ENCODE results near the gene KRT9.
"Not testable (repeated sequence)": the region's sequence is repeated elsewhere in the genome, so short reads cannot be mapped to it uniquely, and the experiment has no call there.

Gene KRT9

GRCh38 chr17:41615454-41615853 lies 43.6 kb upstream of the KRT9 start:
- Histone ChIP-seq H3K4me3 (ENCODE audit: low read length) (no peak overlapping the region), H3K79me2 (ENCODE audit: control insufficient read depth, insufficient read depth, low read length) (no peaks in the 10 kb centered on the region), H3K18ac (ENCODE audit: low read length) (no peak overlapping the region), H3K27me3 (ENCODE audit: insufficient read depth, low read length, poor library complexity) (no peaks in the 10 kb centered on the region), H2BK120ac (ENCODE audit: low read depth, low read length) (no peak overlapping the region), H3K9ac (ENCODE audit: low read length) (no peak overlapping the region), H3K36me3 (ENCODE audit: control insufficient read depth, insufficient read depth, low read length) (no peaks in the 10 kb centered on the region), H3K4me2 (ENCODE audit: low read length) (no peak overlapping the region), H3K4me1 (ENCODE audit: control insufficient read depth, low read depth, low read length) (no peaks in the 10 kb centered on the region), H3K23ac (ENCODE audit: low read length) (no peak overlapping the region), H2AK5ac (ENCODE audit: low read length) (no peak overlapping the region), H4K5ac (ENCODE audit: low read length) (no peak overlapping the region), H3K79me1 (ENCODE audit: low read length) (no peaks in the 10 kb centered on the region), H2BK15ac (replicated peaks; ENCODE audit: low read depth) (no peak overlapping the region), H3K56ac (ENCODE audit: low read length) (no peak overlapping the region), H2BK5ac (ENCODE audit: low read length) (no peak overlapping the region), H4K8ac (ENCODE audit: low read depth, low read length) (no peak overlapping the region), H3K4ac (ENCODE audit: low read depth, low read length) (no peak overlapping the region), H3K27ac (ENCODE audit: low read depth, low read length) (no peak overlapping the region)
- peak; percentile 94 for DNase-seq
- no CpG with 5 or more reads among the region's 7 CpGs for WGBS (ENCODE audit: extremely low coverage, insufficient coverage, low lambda C conversion rate)

GRCh38 chr17:41614767-41615166 lies 42.9 kb upstream of the KRT9 start:
- H2BK15ac ChIP-seq (replicated peaks; ENCODE audit: low read depth); H3K4me2 ChIP-seq (ENCODE audit: low read length); H3K79me2 ChIP-seq (ENCODE audit: control insufficient read depth, insufficient read depth, low read length); H3K36me3 ChIP-seq (ENCODE audit: control insufficient read depth, insufficient read depth, low read length); DNase-seq; H3K27ac ChIP-seq (ENCODE audit: low read depth, low read length); H3K4me1 ChIP-seq (ENCODE audit: control insufficient read depth, low read depth, low read length); H2AK5ac ChIP-seq (ENCODE audit: low read length); H2BK5ac ChIP-seq (ENCODE audit: low read length); H3K4ac ChIP-seq (ENCODE audit: low read depth, low read length); H3K4me3 ChIP-seq (ENCODE audit: low read length); H3K56ac ChIP-seq (ENCODE audit: low read length); H3K9ac ChIP-seq (ENCODE audit: low read length); H4K8ac ChIP-seq (ENCODE audit: low read depth, low read length); H3K27me3 ChIP-seq (ENCODE audit: insufficient read depth, low read length, poor library complexity); H4K5ac ChIP-seq (ENCODE audit: low read length); H2BK120ac ChIP-seq (ENCODE audit: low read depth, low read length); H3K18ac ChIP-seq (ENCODE audit: low read length); H3K23ac ChIP-seq (ENCODE audit: low read length); H3K79me1 ChIP-seq (ENCODE audit: low read length): not testable (repeated sequence)
- WGBS (ENCODE audit: extremely low coverage, insufficient coverage, low lambda C conversion rate): no CpG with 5 or more reads among the region's 9 CpGs

- Histone ChIP-seq H2BK120ac (ENCODE audit: low read depth, low read length) (no peak overlapping the region), H3K4ac (ENCODE audit: low read depth, low read length) (no peak overlapping the region), H3K27ac (ENCODE audit: low read depth, low read length) (no peak overlapping the region), H3K18ac (ENCODE audit: low read length) (no peak overlapping the region), H3K27me3 (ENCODE audit: insufficient read depth, low read length, poor library complexity) (no peaks in the 10 kb centered on the region), H3K4me3 (ENCODE audit: low read length) (no peak overlapping the region), H3K79me1 (ENCODE audit: low read length) (no peaks in the 10 kb centered on the region), H3K36me3 (ENCODE audit: control insufficient read depth, insufficient read depth, low read length) (no peaks in the 10 kb centered on the region), H3K9ac (ENCODE audit: low read length) (no peak overlapping the region), H3K56ac (ENCODE audit: low read length) (no peak overlapping the region), H2BK15ac (replicated peaks; ENCODE audit: low read depth) (no peak overlapping the region), H3K23ac (ENCODE audit: low read length) (no peak overlapping the region), H4K8ac (ENCODE audit: low read depth, low read length) (no peak overlapping the region), H2BK5ac (ENCODE audit: low read length) (no peak overlapping the region), H4K5ac (ENCODE audit: low read length) (no peak overlapping the region), H3K4me2 (ENCODE audit: low read length) (no peak overlapping the region), H3K4me1 (ENCODE audit: control insufficient read depth, low read depth, low read length) (no peaks in the 10 kb centered on the region), H3K79me2 (ENCODE audit: control insufficient read depth, insufficient read depth, low read length) (no peaks in the 10 kb centered on the region), H2AK5ac (ENCODE audit: low read length) (no peak overlapping the region)
- no CpG with 5 or more reads among the region's 5 CpGs for WGBS (ENCODE audit: extremely low coverage, insufficient coverage, low lambda C conversion rate)
- DNase-seq: no peak
These were observed 42.2 kb upstream of the KRT9 start for GRCh38 chr17:41614098-41614497.

- Histone ChIP-seq H3K23ac (ENCODE audit: low read length) (no peak overlapping the region), H3K56ac (ENCODE audit: low read length) (no peak overlapping the region), H3K4me3 (ENCODE audit: low read length) (no peak overlapping the region), H3K4ac (ENCODE audit: low read depth, low read length) (no peak overlapping the region), H2BK15ac (replicated peaks; ENCODE audit: low read depth) (no peak overlapping the region), H3K79me1 (ENCODE audit: low read length) (no peaks in the 10 kb centered on the region), H3K27ac (ENCODE audit: low read depth, low read length) (no peak overlapping the region), H3K4me1 (ENCODE audit: control insufficient read depth, low read depth, low read length) (no peaks in the 10 kb centered on the region), H3K4me2 (ENCODE audit: low read length) (no peak overlapping the region), H3K18ac (ENCODE audit: low read length) (no peak overlapping the region), H3K9ac (ENCODE audit: low read length) (no peak overlapping the region), H3K79me2 (ENCODE audit: control insufficient read depth, insufficient read depth, low read length) (no peaks in the 10 kb centered on the region), H3K36me3 (ENCODE audit: control insufficient read depth, insufficient read depth, low read length) (no peaks in the 10 kb centered on the region), H4K8ac (ENCODE audit: low read depth, low read length) (no peak overlapping the region), H4K5ac (ENCODE audit: low read length) (no peak overlapping the region), H3K27me3 (ENCODE audit: insufficient read depth, low read length, poor library complexity) (no peaks in the 10 kb centered on the region), H2AK5ac (ENCODE audit: low read length) (no peak overlapping the region), H2BK5ac (ENCODE audit: low read length) (no peak overlapping the region), H2BK120ac (ENCODE audit: low read depth, low read length) (no peak overlapping the region)
- WGBS (ENCODE audit: extremely low coverage, insufficient coverage, low lambda C conversion rate): no CpG with 5 or more reads among the region's 11 CpGs
- no peak for DNase-seq
These were observed 41.6 kb upstream of the KRT9 start for GRCh38 chr17:41613277-41614082.

GRCh38 chr17:41612376-41613160 lies 40.7 kb upstream of the KRT9 start, which contains the start of gene KRT16:
TSS of gene KRT16 (minus strand) at chr17:41612767. CDS start at chr17:41612688, 79 bp downstream.
- H2BK15ac ChIP-seq (replicated peaks; ENCODE audit: low read depth); H3K27me3 ChIP-seq (ENCODE audit: insufficient read depth, low read length, poor library complexity); H3K9ac ChIP-seq (ENCODE audit: low read length); H4K5ac ChIP-seq (ENCODE audit: low read length); H3K36me3 ChIP-seq (ENCODE audit: control insufficient read depth, insufficient read depth, low read length); H2BK5ac ChIP-seq (ENCODE audit: low read length); H3K27ac ChIP-seq (ENCODE audit: low read depth, low read length); H3K18ac ChIP-seq (ENCODE audit: low read length); DNase-seq; H3K4me2 ChIP-seq (ENCODE audit: low read length); H3K4me3 ChIP-seq (ENCODE audit: low read length); H2BK120ac ChIP-seq (ENCODE audit: low read depth, low read length); H3K23ac ChIP-seq (ENCODE audit: low read length); H3K56ac ChIP-seq (ENCODE audit: low read length); H3K4ac ChIP-seq (ENCODE audit: low read depth, low read length); H4K8ac ChIP-seq (ENCODE audit: low read depth, low read length); H3K4me1 ChIP-seq (ENCODE audit: control insufficient read depth, low read depth, low read length); H3K79me1 ChIP-seq (ENCODE audit: low read length); H3K79me2 ChIP-seq (ENCODE audit: control insufficient read depth, insufficient read depth, low read length); H2AK5ac ChIP-seq (ENCODE audit: low read length): not testable (repeated sequence)
- WGBS (ENCODE audit: extremely low coverage, insufficient coverage, low lambda C conversion rate): no CpG with 5 or more reads among the region's 31 CpGs

All from mesendoderm (in vitro differentiated cells).